SK-N-SH (cell line): ENCODE measurements around the gene ARHGDIA. TPM values are rescaled to one million over a fixed set of nuclear protein-coding genes. Genes with fewer than 3 reads are reported as not detected.

Experiments
- CTCF ChIA-PET: fragments of 300-600, 350-600 bp; formaldehyde crosslinking; extraction: SDS; loops from one replicate; lab custom pipeline; 2021; lab: Yijun Ruan, JAX
- POLR2A ChIA-PET: fragments of 350-600 bp; sonication (Branson Sonifier 250); formaldehyde crosslinking; extraction: SDS; loops from one replicate; lab custom pipeline; 2020; ENCODE audit warnings: antibody characterized with exemption, inconsistent platforms; lab: Yijun Ruan, JAX
- DNase-seq: peaks from one replicate; pipeline ENCODE4 v3.0.0; 2012
- H2AFZ ChIP-seq: fragments of 200-600 bp; sonication (generic); 2 replicates; pipeline ENCODE4 v1.8.1; 2016; ENCODE audit warnings: antibody characterized with exemption, mild to moderate bottlenecking, low read depth
- H3F3A ChIP-seq: fragments of 200-600 bp; sonication (generic); replicated peaks from 2 replicates; pipeline ENCODE3; 2016; ENCODE audit warnings: antibody characterized with exemption, mild to moderate bottlenecking; ENCODE audit not compliant: insufficient read depth
- H3K27ac ChIP-seq, 2 experiments: fragments of 200-500 bp in 1 of 2; fragments of 200-600 bp in 1 of 2; sonication (Bioruptor generic) in 1 of 2; sonication (generic), shearing (Covaris generic) in 1 of 2; 2 replicates each; pipeline versions ENCODE4 v1.5.1 to v1.6.1; 2014 to 2016; ENCODE audit warnings: low read depth in 2 of 2, inconsistent platforms in 1 of 2, low read length in 1 of 2, mild to moderate bottlenecking in 1 of 2, mixed read lengths in 1 of 2
- H3K27me3 ChIP-seq: fragments of 200-600 bp; sonication (generic), shearing (Covaris generic); 2 replicates; pipeline ENCODE4 v1.6.1; 2016; ENCODE audit warnings: mixed run types; ENCODE audit not compliant: insufficient read depth
- H3K36me3 ChIP-seq, 2 experiments: fragments of 200-500 bp in 1 of 2; fragments of 200-600 bp in 1 of 2; sonication (Bioruptor generic) in 1 of 2; sonication (generic) in 1 of 2; replicated peaks in 1 of 2; 2 replicates each; pipeline versions ENCODE3 to v1.5.1; 2014 to 2016; ENCODE audit warnings: low read length in 1 of 2, mild to moderate bottlenecking in 1 of 2; ENCODE audit not compliant: insufficient read depth in 2 of 2, control insufficient read depth in 1 of 2
- H3K4me1 ChIP-seq, 2 experiments: fragments of 200-500 bp in 1 of 2; fragments of 200-600 bp in 1 of 2; sonication (Bioruptor generic) in 1 of 2; sonication (generic), shearing (Covaris generic) in 1 of 2; 2 replicates each; pipeline versions ENCODE4 v1.5.1 to v1.6.1; 2014 to 2016; ENCODE audit warnings: low read depth in 1 of 2, low read length in 1 of 2, mixed run types in 1 of 2; ENCODE audit not compliant: insufficient read depth in 2 of 2, control insufficient read depth in 1 of 2
- H3K4me2 ChIP-seq: fragments of 200-600 bp; sonication (generic), shearing (Covaris generic); 2 replicates; pipeline ENCODE4 v1.6.1; 2017; ENCODE audit warnings: mixed run types
- H3K4me3 ChIP-seq, 2 experiments: fragments of 200-500 bp in 1 of 2; fragments of 200-600 bp in 1 of 2; sonication (Bioruptor generic) in 1 of 2; sonication (generic), shearing (Covaris generic) in 1 of 2; 2 replicates each; pipeline versions ENCODE4 v1.5.1 to v1.8.1; 2014 to 2016; ENCODE audit warnings: low read depth in 2 of 2, inconsistent platforms in 1 of 2, low read length in 1 of 2, mild to moderate bottlenecking in 1 of 2, mixed read lengths in 1 of 2, moderate library complexity in 1 of 2
- H3K79me2 ChIP-seq: fragments of 200-600 bp; sonication (generic); 2 replicates; pipeline ENCODE4 v1.8.1; 2017; ENCODE audit warnings: mild to moderate bottlenecking; ENCODE audit not compliant: insufficient read depth
- H3K9ac ChIP-seq: fragments of 200-600 bp; sonication (generic); 2 replicates; pipeline ENCODE4 v1.6.1; 2017; ENCODE audit warnings: mixed run types
- H3K9me2 ChIP-seq: fragments of 200-600 bp; sonication (generic); 2 replicates; pipeline ENCODE4 v1.6.1; 2017; ENCODE audit warnings: mixed run types
- H3K9me3 ChIP-seq: fragments of 200-600 bp; sonication (generic); 2 replicates; pipeline ENCODE4 v1.6.1; 2017; ENCODE audit warnings: mixed run types, mild to moderate bottlenecking, moderate library complexity
- H4K20me1 ChIP-seq: fragments of 200-600 bp; sonication (generic); 2 replicates; pipeline ENCODE4 v1.6.1; 2017; ENCODE audit warnings: mild to moderate bottlenecking, mixed run types; ENCODE audit not compliant: insufficient read depth
- CHD2 ChIP-seq: fragments of 150-350 bp; IDR thresholded peaks from 2 replicates; pipeline ENCODE4 v1.6.1; 2018; ENCODE audit warnings: low read length; ENCODE audit not compliant: partially characterized antibody
- CTCF ChIP-seq: fragments of 200-600 bp; sonication (generic); IDR thresholded peaks from 2 replicates; pipeline ENCODE4 v1.6.1; 2017; ENCODE audit warnings: antibody characterized with exemption, mild to moderate bottlenecking, moderate library complexity
- EZH2phosphoT487 ChIP-seq: fragments of 200-600 bp; sonication (generic); IDR thresholded peaks from 2 replicates; pipeline ENCODE4 v1.6.1; 2017; ENCODE audit warnings: low read depth, mixed run types, mild to moderate bottlenecking, antibody characterized with exemption, moderate library complexity, borderline replicate concordance
- FOXM1 ChIP-seq: IDR thresholded peaks from 2 replicates; pipeline ENCODE4 v1.4.0; 2012; ENCODE audit warnings: low read depth, mild to moderate bottlenecking
- IRF3 ChIP-seq: fragments of 150-350 bp; IDR thresholded peaks from 2 replicates; pipeline ENCODE4 v1.6.1; 2016; ENCODE audit warnings: mild to moderate bottlenecking, low read depth, low read length
- MEF2A ChIP-seq: IDR thresholded peaks from 2 replicates; pipeline ENCODE4 v1.4.0; 2012; ENCODE audit warnings: low read depth, borderline replicate concordance
- NFIC ChIP-seq: IDR thresholded peaks from 2 replicates; pipeline ENCODE4 v1.4.0; 2012; ENCODE audit warnings: borderline replicate concordance
- RCOR1 ChIP-seq: fragments of 150-350 bp; IDR thresholded peaks from 2 replicates; pipeline ENCODE4 v1.6.1; 2017; ENCODE audit warnings: antibody characterized with exemption, low read length
- RXRA ChIP-seq: IDR thresholded peaks from 2 replicates; pipeline ENCODE4 v1.4.0; 2012; ENCODE audit warnings: low read depth, mild to moderate bottlenecking, borderline replicate concordance
- SIN3A ChIP-seq: IDR thresholded peaks from 2 replicates; pipeline ENCODE4 v1.6.1; 2012; ENCODE audit warnings: low read depth, mild to moderate bottlenecking, low read length, moderate library complexity, borderline replicate concordance
- SMC3 ChIP-seq: IDR thresholded peaks from 2 replicates; pipeline ENCODE4 v1.6.1; 2012; ENCODE audit warnings: low read depth, low read length, improper control_type of control experiment
- TCF12 ChIP-seq: IDR thresholded peaks from 2 replicates; pipeline ENCODE4 v1.4.0; 2012
- USF2 ChIP-seq: fragments of 150-350 bp; IDR thresholded peaks from 2 replicates; pipeline ENCODE4 v1.6.1; 2017; ENCODE audit warnings: antibody characterized with exemption, low read length, low read depth, borderline replicate concordance
- YY1 ChIP-seq: IDR thresholded peaks from 2 replicates; pipeline ENCODE4 v1.4.0; 2012; ENCODE audit warnings: low read depth, mild to moderate bottlenecking
- WGBS: methylation state at CpG from one replicate; pipeline ENCODE4 v1.1.6; 2017; ENCODE audit warnings: low lambda C conversion rate; 5-methylcytosine and 5-hydroxymethylcytosine counted together
- polyA plus RNA-seq, 3 experiments: library from polyadenylated mRNA; depleted of rRNA; stranded (reverse); fragments of >200 nt; gene quantifications; 2 replicates each; pipeline ENCODE4 v1.2.3, GENCODE V29; 2012

ARHGDIA gene
- polyA plus RNA-seq, 1 of the 3 experiments (the other 2 are of a cell fraction) = 385 TPM

GRCh38 chr17:81844887-81845286, 26.2 kb downstream of the ARHGDIA start:
- Histone ChIP-seq H3F3A (peaks cover 46% of the 10 kb centered on the region), H3K27me3 (no peaks in the 10 kb centered on the region), H3K79me2 (peaks cover 2% of the 10 kb centered on the region), H3K9ac (no peak overlapping the region), H3K4me2 (no peak overlapping the region), H3K27ac (no peak overlapping the region), H3K4me3 (no peak overlapping the region), H3K9me3 (no peaks in the 10 kb centered on the region), H3K4me1 (no peaks in the 10 kb centered on the region), H3K9me2 (no peaks in the 10 kb centered on the region), H3K36me3 (peaks cover 53% of the 10 kb centered on the region in 2 experiments), H2AFZ (no peak overlapping the region), H4K20me1 (no peaks in the 10 kb centered on the region; the same call in 1 of the 2 replicates)
- WGBS = 91% methylated on average over 13 of the region's 13 CpGs
- no peak for TF ChIP-seq MEF2A
- TF ChIP-seq CTCF = no peak
- no peak for TF ChIP-seq SIN3A
- TF ChIP-seq IRF3 = no peak
- no peak for TF ChIP-seq FOXM1
- no peak for TF ChIP-seq RCOR1
- no peak for TF ChIP-seq SMC3
- TF ChIP-seq USF2 = no peak
- TF ChIP-seq NFIC = no peak
- DNase-seq = no peak
- CTCF ChIA-PET = interaction anchor here (3.5 kb wide), 1 partner anchor 24 kb away, joined by 10 read pairs; no protein-coding TSS in a partner anchor
- POLR2A ChIA-PET = no interaction called here

GRCh38 chr17:81844327-81844851, 26.7 kb downstream of the ARHGDIA start:
- Histone ChIP-seq H3K9me3 (no peaks in the 10 kb centered on the region), H3K79me2 (no peaks in the 10 kb centered on the region; the same call in 1 of the 2 replicates), H3K4me3 (no peak overlapping the region), H2AFZ (no peak overlapping the region), H3K4me2 (no peak overlapping the region), H3K4me1 (no peaks in the 10 kb centered on the region), H3K36me3 (peaks cover 51% of the 10 kb centered on the region in 2 experiments), H3F3A (peaks cover 43% of the 10 kb centered on the region), H3K27ac (no peak overlapping the region), H4K20me1 (no peaks in the 10 kb centered on the region; the same call in 1 of the 2 replicates), H3K27me3 (no peaks in the 10 kb centered on the region), H3K9me2 (no peaks in the 10 kb centered on the region), H3K9ac (no peak overlapping the region)
- DNase-seq = no peak
- ChIA-PET CTCF (interaction anchor here (2.1 kb wide), 1 partner anchor 8 kb away, joined by 8 read pairs; no protein-coding TSS in a partner anchor), POLR2A (no interaction called here)
- 98% methylated on average over 13 of the region's 14 CpGs for WGBS
- TF ChIP-seq FOXM1 = no peak
- TF ChIP-seq YY1 = no peak
- no peak for TF ChIP-seq CTCF
- no peak for TF ChIP-seq TCF12
- no peak for TF ChIP-seq EZH2phosphoT487
- TF ChIP-seq SMC3 = no peak
- TF ChIP-seq CHD2 = no peak
- no peak for TF ChIP-seq RXRA
